K562 (cell line): ENCODE measurements around the gene JAG2. TPM values are rescaled to one million over a fixed set of nuclear protein-coding genes. Genes with fewer than 3 reads are reported as not detected.

Experiments
- ATAC-seq: fragments of 200-7000 bp; cut with Tn5 transposase; 3 replicates; pipeline ENCODE4 v1.9.1; 2020; ENCODE audit warnings: moderate library complexity
- BruUV-seq: library from RNA; stranded (reverse); fragments of 400-500 nt; replicated peaks from 2 replicates; lab custom pipeline; 2021; lab: Mats Ljungman, UMichigan
- CTCF ChIA-PET: fragments of 300-600 bp; formaldehyde crosslinking; extraction: SDS; loops from one replicate; lab custom pipeline; 2021; ENCODE audit warnings: low intra/inter-chr PET ratio; lab: Yijun Ruan, JAX
- POLR2A ChIA-PET: fragments of 300-600, 350-650 bp; sonication (Branson Sonifier 250); formaldehyde crosslinking; extraction: SDS; loops from one replicate; lab custom pipeline; 2021; ENCODE audit warnings: antibody characterized with exemption, inconsistent platforms; lab: Yijun Ruan, JAX
- DNase-seq, 4 experiments: peaks; one replicate each; pipeline versions ENCODE4 v3.0.0 to v3.0.0-alpha.2; 2011 to 2018; ENCODE audit warnings: low spot score in 3 of 4, mixed read lengths in 3 of 4; ENCODE audit errors: extremely low read depth in 1 of 4
- FAIRE-seq: peaks from 2 replicates; lab custom pipeline; 2011; peaks lifted over from hg19 to GRCh38; lab: Jason Lieb, UNC
- H2AFZ ChIP-seq: 2 replicates; pipeline ENCODE4 v1.6.0; 2011; ENCODE audit warnings: low read depth, low read length, control low read depth, inconsistent platforms
- H3K27ac ChIP-seq: fragments of 200-600 bp; 3 replicates; pipeline ENCODE4 v1.8.0; 2011; ENCODE audit warnings: low read depth, mild to moderate bottlenecking, control low read depth, inconsistent platforms, low read length, moderate library complexity, mixed read lengths; ENCODE audit errors: extremely low read depth
- H3K27me3 ChIP-seq, 2 experiments: fragments of 300-600 bp in 1 of 2; 2 replicates in 1 of 2; 3 replicates in 1 of 2; pipeline versions ENCODE4 v1.6.0 to v1.8.0; 2011; ENCODE audit warnings: inconsistent platforms in 2 of 2, low read length in 2 of 2, mild to moderate bottlenecking in 1 of 2, mixed read lengths in 1 of 2, moderate library complexity in 1 of 2; ENCODE audit not compliant: control insufficient read depth in 2 of 2, insufficient read depth in 2 of 2
- H3K36me3 ChIP-seq: fragments of 300-600 bp; 3 replicates; pipeline ENCODE4 v1.8.0; 2011; ENCODE audit warnings: mild to moderate bottlenecking, low read length, inconsistent platforms; ENCODE audit not compliant: control insufficient read depth, insufficient read depth
- H3K4me1 ChIP-seq, 2 experiments: fragments of 200-600 bp in 1 of 2; replicated peaks in 1 of 2; 2 replicates in 1 of 2; 3 replicates in 1 of 2; pipeline versions ENCODE4 v1.5.1 to v1.8.0; 2011; ENCODE audit warnings: inconsistent platforms in 2 of 2, low read length in 2 of 2, mild to moderate bottlenecking in 1 of 2, mixed read lengths in 1 of 2, moderate library complexity in 1 of 2; ENCODE audit not compliant: control insufficient read depth in 2 of 2, insufficient read depth in 2 of 2
- H3K4me2 ChIP-seq: 2 replicates; pipeline ENCODE4 v1.6.1; 2011; ENCODE audit warnings: low read length, control low read depth, inconsistent platforms, mixed read lengths; ENCODE audit not compliant: insufficient read depth
- H3K4me3 ChIP-seq: fragments of 200-600 bp; sonication (generic), shearing (Covaris generic); 2 replicates; pipeline ENCODE4 v1.5.1; 2016; ENCODE audit warnings: control low read depth, inconsistent platforms
- H3K79me2 ChIP-seq: fragments of 200-600 bp; 3 replicates; pipeline ENCODE4 v1.8.0; 2011; ENCODE audit warnings: low read length, inconsistent platforms; ENCODE audit not compliant: control insufficient read depth, insufficient read depth
- H3K9ac ChIP-seq, 2 experiments: 2 replicates each; pipeline versions ENCODE4 v1.6.0 to v1.6.1; 2011; ENCODE audit warnings: low read depth in 2 of 2, low read length in 2 of 2, control low read depth in 1 of 2, inconsistent platforms in 1 of 2, mild to moderate bottlenecking in 1 of 2, mixed read lengths in 1 of 2; ENCODE audit not compliant: insufficient read depth in 1 of 2
- H3K9me1 ChIP-seq: one replicate; pipeline ENCODE4 v1.6.0; 2011; ENCODE audit warnings: inconsistent platforms, mild to moderate bottlenecking, low read length, moderate library complexity; ENCODE audit not compliant: control insufficient read depth, insufficient read depth
- H3K9me3 ChIP-seq: replicated peaks from 2 replicates; pipeline ENCODE4 v1.5.1; 2011; ENCODE audit warnings: low read depth, low read length, inconsistent platforms; ENCODE audit not compliant: control insufficient read depth, insufficient read depth
- H4K20me1 ChIP-seq: replicated peaks from 2 replicates; pipeline ENCODE4 v1.6.1; 2011; ENCODE audit warnings: low read length, inconsistent platforms, mixed read lengths; ENCODE audit not compliant: control insufficient read depth, insufficient read depth
- CHD1 ChIP-seq: fragments of 200-600 bp; sonication (generic); IDR thresholded peaks from one replicate; pipeline ENCODE4 v1.6.1; 2012; ENCODE audit warnings: mild to moderate bottlenecking, moderate library complexity, low read length, inconsistent platforms
- DDX20 ChIP-seq: fragments of 450-650 bp; IDR thresholded peaks from 2 replicates; pipeline ENCODE4 v1.6.1; 2016; ENCODE audit warnings: missing genetic modification characterization, low read depth, mild to moderate bottlenecking, missing compliant biosample characterization, moderate library complexity
- NELFE ChIP-seq: IDR thresholded peaks from 2 replicates; pipeline ENCODE4 v1.6.1; 2011; ENCODE audit warnings: mild to moderate bottlenecking; ENCODE audit not compliant: insufficient read depth, insufficient read length
- POLR2G ChIP-seq: fragments of 200-400 bp; formaldehyde crosslinking; IDR thresholded peaks from 2 replicates; pipeline ENCODE4 v1.6.1; 2017; ENCODE audit warnings: low read depth, mild to moderate bottlenecking, antibody characterized with exemption, low read length, moderate library complexity
- ZBTB34 ChIP-seq: fragments of 250-450 bp; sonication (Bioruptor Pico); IDR thresholded peaks from 2 replicates; pipeline ENCODE4 v1.8.0; 2021; ENCODE audit warnings: mild to moderate bottlenecking, moderate library complexity
- ZNF239 ChIP-seq: fragments of 250-450 bp; sonication (Bioruptor Pico); IDR thresholded peaks from 2 replicates; pipeline ENCODE4 v1.4.0; 2020; ENCODE audit warnings: mild to moderate bottlenecking
- ZNF436 ChIP-seq: fragments of 250-450, 450-650 bp; sonication (Bioruptor Pico); formaldehyde crosslinking; IDR thresholded peaks from 2 replicates; pipeline ENCODE4 v1.7.0; 2020; ENCODE audit warnings: mild to moderate bottlenecking
- WGBS: fragments of 100-300 bp; shearing (Covaris generic); methylation state at CpG from one replicate; pipeline ENCODE4 v1.1.6; 2016; ENCODE audit warnings: low coverage, mixed read lengths; ENCODE audit not compliant: insufficient coverage; ENCODE audit errors: missing lambda C conversion rate; 5-methylcytosine and 5-hydroxymethylcytosine counted together
- in situ Hi-C: fragments of 300-500 bp; cut with MboI; formaldehyde crosslinking; loops from 4 replicates; pipeline ENCODE4 v1.15.0; 2018; ENCODE audit warnings: inconsistent platforms, mixed read lengths
- intact Hi-C: fragments of 100-400 bp; cut with micrococcal nuclease; formaldehyde crosslinking; loops from 2 replicates; pipeline ENCODE4 v1.14.2; 2022
- polyA plus RNA-seq, 8 experiments: library from polyadenylated mRNA; depleted of rRNA in 4 of 8; stranded (reverse) in 5 of 8; unstranded in 3 of 8; fragments of >200 nt; fragmentation: Nextera tagmentation in 2 of 8; fragmentation: Illumina TruSeq in 1 of 8; extraction: Ambion mirVana in 2 of 8; extraction: Trizol in 1 of 8; gene quantifications; 2 replicates each; pipeline versions ENCODE4 v1.2.1 to v1.2.3, GENCODE V29; 2011 to 2014; ENCODE audit warnings: inconsistent platforms in 1 of 8, missing spikeins in 1 of 8
- total RNA-seq, 7 experiments: library from RNA; depleted of rRNA in 6 of 7; stranded (reverse); fragments of >200 nt in 6 of 7; fragmentation: Illumina TruSeq in 2 of 7; extraction: Trizol in 2 of 7; gene quantifications; 2 replicates each; pipeline versions ENCODE4 v1.2.1 to v1.2.3, GENCODE V29; 2011 to 2021; ENCODE audit warnings: low replicate concordance in 1 of 7

Gene JAG2
- total and polyA plus RNA-seq, 9 of the 15 experiments (the other 6 are each of a cell fraction or from before 2014, with no cell fraction given): 0.25 to 48.4 (median 8.6) TPM

GRCh38 chr14:105180592-105181548, 12.3 kb upstream of the JAG2 start, which contains the start of gene NUDT14 (continued):
- no peak for TF ChIP-seq CHD1
- no peak for TF ChIP-seq DDX20
- peak; percentile 93 for TF ChIP-seq ZNF436
- peak; percentile 64 for TF ChIP-seq POLR2G
- TF ChIP-seq NELFE: no peak
- no peak for TF ChIP-seq ZBTB34 (CRISPR knock-in tag)
- TF ChIP-seq, all 486 proteins: peak for 23

GRCh38 chr14:105179191-105179590, 10.6 kb upstream of the JAG2 start:
- Histone ChIP-seq H3K27me3 (no peaks in the 10 kb centered on the region), H3K9ac (no peak overlapping the region), H3K4me2 (no peak overlapping the region), H3K9me1 (no peaks in the 10 kb centered on the region), H3K36me3 (no peaks in the 10 kb centered on the region), H3K9me3 (no peaks in the 10 kb centered on the region), H2AFZ (no peak overlapping the region), H3K4me1 (peaks cover 3 to 69% of the 10 kb centered on the region in 2 experiments; a peak in 4 of 5 replicates), H3K27ac (no peak overlapping the region), H4K20me1 (no peaks in the 10 kb centered on the region), H3K79me2 (no peaks in the 10 kb centered on the region), H3K4me3 (no peak overlapping the region)
- in situ Hi-C loops (no loop called here), intact Hi-C loops (no loop called here)
- ATAC-seq: no peak
- no peak for DNase-seq
- no peak for FAIRE-seq
- no peak for TF ChIP-seq ZNF239 (CRISPR knock-in tag)
- no TSS peak for BruUV-seq
- CTCF ChIA-PET: no interaction called here
- POLR2A ChIA-PET: interaction anchor here (0.7 kb wide), 1 partner anchor 441 kb away, joined by 4 read pairs; no protein-coding TSS in a partner anchor
- WGBS: no CpG with 5 or more reads among the region's 13 CpGs
